HCT116 (cell line): ENCODE data around the gene PDE10A. TPM values are rescaled to one million over a fixed set of nuclear protein-coding genes. Genes with fewer than 3 reads are reported as not detected.

Experiments used
- ATAC-seq: fragments of 200-7000 bp; cut with Tn5 transposase; 2 replicates; pipeline ENCODE4 v1.9.1; 2020; ENCODE audit warnings: mild to moderate bottlenecking, moderate library complexity
- BruUV-seq: library from RNA; stranded (reverse); fragments of 400-500 nt; replicated peaks from 2 replicates; lab custom pipeline; 2021; lab: Mats Ljungman, UMichigan
- CTCF ChIA-PET: fragments of 300-600 bp; sonication (Branson Sonifier 250); formaldehyde crosslinking; loops from one replicate; lab custom pipeline; 2021; ENCODE audit warnings: antibody characterized with exemption; lab: Charles Lee
- POLR2A ChIA-PET: fragments of 300-600, 350-600 bp; sonication (Branson Sonifier 250); formaldehyde crosslinking; loops from one replicate; lab custom pipeline; 2021; ENCODE audit warnings: antibody characterized with exemption; lab: Charles Lee
- RAD21 ChIA-PET, 2 experiments: fragments of 300-600 bp; sonication (Branson Sonifier 250); formaldehyde crosslinking; loops; one replicate each; lab custom pipeline; 2023; ENCODE audit warnings: low total read pairs in 2 of 2; ENCODE audit not compliant: uncharacterized antibody in 2 of 2, unreplicated experiment in 2 of 2, low non-redundant PET in 1 of 2; lab: Charles Lee
- DNase-seq: peaks from one replicate; pipeline ENCODE4 v3.0.0-alpha.2; 2010; ENCODE audit warnings: low read depth, low spot score
- H2AFZ ChIP-seq: fragments of 200-600 bp; shearing (Covaris generic), sonication (generic); 2 replicates; pipeline ENCODE4 v1.6.1; 2017; ENCODE audit warnings: low read depth, mixed run types, mixed read lengths, antibody characterized with exemption, low read length; ENCODE audit not compliant: poor library complexity, severe bottlenecking
- H3K27ac ChIP-seq: 2 replicates; pipeline ENCODE4 v1.5.1; 2012; ENCODE audit warnings: low read depth, low read length
- H3K27me3 ChIP-seq: fragments of 200-600 bp; sonication (generic); 2 replicates; pipeline ENCODE4 v1.6.1; 2016; ENCODE audit warnings: mixed run types, low read length, mixed read lengths; ENCODE audit not compliant: insufficient read depth
- H3K36me3 ChIP-seq, 2 experiments: fragments of 200-500 bp in 1 of 2; fragments of 200-600 bp in 1 of 2; sonication (Bioruptor generic) in 1 of 2; sonication (generic) in 1 of 2; 2 replicates each; pipeline versions ENCODE4 v1.5.1 to v1.6.1; 2014 to 2016; ENCODE audit warnings: low read length in 2 of 2, inconsistent platforms in 1 of 2, mixed read lengths in 1 of 2, mixed run types in 1 of 2; ENCODE audit not compliant: insufficient read depth in 2 of 2, control insufficient read depth in 1 of 2
- H3K4me1 ChIP-seq, 2 experiments: fragments of 200-600 bp in 1 of 2; sonication (generic) in 1 of 2; 2 replicates each; pipeline versions ENCODE4 v1.5.1 to v1.6.1; 2012 to 2017; ENCODE audit warnings: low read length in 2 of 2, inconsistent platforms in 1 of 2, mild to moderate bottlenecking in 1 of 2, mixed read lengths in 1 of 2, mixed run types in 1 of 2, moderate library complexity in 1 of 2; ENCODE audit not compliant: insufficient read depth in 2 of 2, control insufficient read depth in 1 of 2
- H3K4me2 ChIP-seq: fragments of 200-600 bp; sonication (generic); 2 replicates; pipeline ENCODE4 v1.6.1; 2017; ENCODE audit warnings: mixed run types, low read length, mixed read lengths
- H3K4me3 ChIP-seq, 2 experiments: fragments of 200-600 bp in 1 of 2; sonication (generic) in 1 of 2; replicated peaks in 1 of 2; 2 replicates each; pipeline ENCODE4 v1.5.1; 2011 to 2016; ENCODE audit warnings: low read length in 2 of 2, control low read depth in 1 of 2, low read depth in 1 of 2, mild to moderate bottlenecking in 1 of 2, mixed read lengths in 1 of 2, mixed run types in 1 of 2
- H3K79me2 ChIP-seq: fragments of 200-600 bp; sonication (generic); 2 replicates; pipeline ENCODE4 v1.6.1; 2017; ENCODE audit warnings: mild to moderate bottlenecking, mixed run types, low read length, moderate library complexity, mixed read lengths; ENCODE audit not compliant: insufficient read depth
- H3K9ac ChIP-seq: fragments of 200-600 bp; sonication (generic); 2 replicates; pipeline ENCODE4 v1.6.1; 2016; ENCODE audit warnings: low read length, mixed read lengths
- H3K9me2 ChIP-seq: fragments of 200-600 bp; sonication (generic), shearing (Covaris generic); 2 replicates; pipeline ENCODE4 v1.6.1; 2017; ENCODE audit warnings: mixed run types, mild to moderate bottlenecking, moderate library complexity; ENCODE audit not compliant: insufficient read depth
- H3K9me3 ChIP-seq, 2 experiments: fragments of 200-500 bp in 1 of 2; fragments of 200-600 bp in 1 of 2; sonication (Bioruptor generic) in 1 of 2; sonication (generic) in 1 of 2; 2 replicates each; pipeline ENCODE4 v1.6.1; 2014 to 2017; ENCODE audit warnings: low read length in 2 of 2, mixed read lengths in 2 of 2, inconsistent platforms in 1 of 2, low read depth in 1 of 2, mild to moderate bottlenecking in 1 of 2, mixed run types in 1 of 2, moderate library complexity in 1 of 2; ENCODE audit not compliant: control insufficient read depth in 1 of 2, insufficient read depth in 1 of 2
- H4K20me1 ChIP-seq: fragments of 200-600 bp; sonication (generic), shearing (Covaris generic); 2 replicates; pipeline ENCODE4 v1.6.1; 2017; ENCODE audit warnings: mixed run types, mild to moderate bottlenecking, moderate library complexity; ENCODE audit not compliant: insufficient read depth
- CBX3 ChIP-seq: IDR thresholded peaks from 2 replicates; pipeline ENCODE4 v1.6.1; 2012; ENCODE audit warnings: low read depth
- CEBPB ChIP-seq: IDR thresholded peaks from 2 replicates; pipeline ENCODE4 v1.6.1; 2012; ENCODE audit warnings: low read depth
- EGR1 ChIP-seq: IDR thresholded peaks from 2 replicates; pipeline ENCODE4 v1.6.1; 2012; ENCODE audit warnings: low read depth
- EZH2phosphoT487 ChIP-seq: fragments of 200-600 bp; IDR thresholded peaks from 2 replicates; pipeline ENCODE4 v1.6.1; 2018; ENCODE audit warnings: antibody characterized with exemption, borderline replicate concordance
- FOSL1 ChIP-seq: IDR thresholded peaks from 2 replicates; pipeline ENCODE4 v1.6.1; 2012; ENCODE audit warnings: low read depth
- MAX ChIP-seq: IDR thresholded peaks from 2 replicates; pipeline ENCODE4 v1.6.1; 2012
- POLR2A ChIP-seq: IDR thresholded peaks from 2 replicates; pipeline ENCODE4 v1.7.0; 2011; ENCODE audit warnings: borderline replicate concordance; ENCODE audit not compliant: insufficient read depth, insufficient read length; ENCODE audit errors: extremely low read depth
- POLR2AphosphoS5 ChIP-seq: IDR thresholded peaks from 2 replicates; pipeline ENCODE4 v1.6.1; 2011; ENCODE audit warnings: mild to moderate bottlenecking, low read depth, low read length, moderate library complexity
- RAD21 ChIP-seq: IDR thresholded peaks from 2 replicates; pipeline ENCODE4 v1.6.1; 2012; ENCODE audit warnings: low read depth, mild to moderate bottlenecking
- SIN3A ChIP-seq: IDR thresholded peaks from 2 replicates; pipeline ENCODE4 v1.6.1; 2012; ENCODE audit warnings: low read depth
- SP1 ChIP-seq: IDR thresholded peaks from 2 replicates; pipeline ENCODE4 v1.6.1; 2012; ENCODE audit warnings: low read depth
- SRF ChIP-seq: IDR thresholded peaks from 2 replicates; pipeline ENCODE4 v1.6.1; 2012; ENCODE audit warnings: low read depth
- TCF7L2 ChIP-seq: IDR thresholded peaks from 2 replicates; pipeline ENCODE4 v1.7.0; 2011; ENCODE audit warnings: borderline replicate concordance, inconsistent platforms; ENCODE audit not compliant: insufficient read depth, insufficient read length; ENCODE audit errors: extremely low read depth
- YY1 ChIP-seq: IDR thresholded peaks from 2 replicates; pipeline ENCODE4 v1.6.1; 2011; ENCODE audit warnings: low read length, low read depth, moderate library complexity, mild to moderate bottlenecking; ENCODE audit not compliant: insufficient replicate concordance; ENCODE audit errors: extremely low read depth
- ZBTB33 ChIP-seq: IDR thresholded peaks from 2 replicates; pipeline ENCODE4 v1.6.1; 2011; ENCODE audit warnings: mild to moderate bottlenecking, low read length, moderate library complexity; ENCODE audit not compliant: insufficient replicate concordance; ENCODE audit errors: extremely low read depth
- ZFX ChIP-seq: fragments of 450-650 bp; IDR thresholded peaks from 2 replicates; pipeline ENCODE4 v1.6.1; 2017
- ZNF274 ChIP-seq: fragments of 200-500 bp; sonication (Bioruptor generic); IDR thresholded peaks from 2 replicates; pipeline ENCODE4 v1.6.1; 2014; ENCODE audit warnings: mild to moderate bottlenecking, low read depth, low read length, inconsistent platforms
- intact Hi-C: fragments of 100-400 bp; cut with micrococcal nuclease; formaldehyde crosslinking; loops from 2 replicates; pipeline ENCODE4 v1.10.0; 2022
- total RNA-seq: library from RNA; stranded (reverse); gene quantifications from one replicate; pipeline ENCODE4 v1.2.1, GENCODE V29; 2021; ENCODE audit not compliant: unreplicated experiment
- TF ChIP-seq, protein P1 (sequence below): IDR thresholded peaks from 2 replicates; pipeline ENCODE4 v1.6.1; 2012

The PDE10A gene
- total RNA-seq, 1 experiment from 2014 or later: 0.37 TPM

- POLR2A ChIA-PET: no interaction called here
- Histone ChIP-seq H3K27ac (no peak overlapping the region), H4K20me1 (no peaks in the 10 kb centered on the region), H3K9ac (no peak overlapping the region), H3K4me3 (no peak overlapping the region), H3K9me3 (no peaks in the 10 kb centered on the region; a peak in 1 of 4 replicates), H3K4me1 (no peaks in the 10 kb centered on the region), H3K79me2 (no peaks in the 10 kb centered on the region), H3K9me2 (no peaks in the 10 kb centered on the region), H3K36me3 (no peaks in the 10 kb centered on the region), H3K27me3 (no peaks in the 10 kb centered on the region), H3K4me2 (no peak overlapping the region), H2AFZ (no peak overlapping the region)
- DNase-seq (no peak), ATAC-seq (peak; percentile 59; the same call in 1 of the 2 replicates)
- BruUV-seq: no TSS peak
- TF ChIP-seq CEBPB (no peak), CBX3 (no peak), YY1 (no peak), POLR2AphosphoS5 (no peak), RAD21 (no peak), EZH2phosphoT487 (no peak), SP1 (no peak), FOSL1 (no peak), ZNF274 (no peak), ZFX (no peak), SRF (no peak), ZBTB33 (no peak), SIN3A (no peak), EGR1 (no peak), TCF7L2 (no peak), POLR2A (no peak), MAX (no peak)
- TF ChIP-seq, protein P1, sequence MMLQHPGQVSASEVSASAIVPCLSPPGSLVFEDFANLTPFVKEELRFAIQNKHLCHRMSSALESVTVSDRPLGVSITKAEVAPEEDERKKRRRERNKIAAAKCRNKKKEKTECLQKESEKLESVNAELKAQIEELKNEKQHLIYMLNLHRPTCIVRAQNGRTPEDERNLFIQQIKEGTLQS: no peak
- intact Hi-C loops: no loop called here
- CTCF ChIA-PET: interaction anchor here (1.9 kb wide), 1 partner anchor 9 kb away, joined by 12 read pairs; no protein-coding TSS in a partner anchor
- RAD21 ChIA-PET: no interaction called here
Observed at GRCh38 chr6:165448210-165448609, 214.8 kb downstream of the PDE10A start.
